ENCODE data around the gene SPHK2.

DNA sequence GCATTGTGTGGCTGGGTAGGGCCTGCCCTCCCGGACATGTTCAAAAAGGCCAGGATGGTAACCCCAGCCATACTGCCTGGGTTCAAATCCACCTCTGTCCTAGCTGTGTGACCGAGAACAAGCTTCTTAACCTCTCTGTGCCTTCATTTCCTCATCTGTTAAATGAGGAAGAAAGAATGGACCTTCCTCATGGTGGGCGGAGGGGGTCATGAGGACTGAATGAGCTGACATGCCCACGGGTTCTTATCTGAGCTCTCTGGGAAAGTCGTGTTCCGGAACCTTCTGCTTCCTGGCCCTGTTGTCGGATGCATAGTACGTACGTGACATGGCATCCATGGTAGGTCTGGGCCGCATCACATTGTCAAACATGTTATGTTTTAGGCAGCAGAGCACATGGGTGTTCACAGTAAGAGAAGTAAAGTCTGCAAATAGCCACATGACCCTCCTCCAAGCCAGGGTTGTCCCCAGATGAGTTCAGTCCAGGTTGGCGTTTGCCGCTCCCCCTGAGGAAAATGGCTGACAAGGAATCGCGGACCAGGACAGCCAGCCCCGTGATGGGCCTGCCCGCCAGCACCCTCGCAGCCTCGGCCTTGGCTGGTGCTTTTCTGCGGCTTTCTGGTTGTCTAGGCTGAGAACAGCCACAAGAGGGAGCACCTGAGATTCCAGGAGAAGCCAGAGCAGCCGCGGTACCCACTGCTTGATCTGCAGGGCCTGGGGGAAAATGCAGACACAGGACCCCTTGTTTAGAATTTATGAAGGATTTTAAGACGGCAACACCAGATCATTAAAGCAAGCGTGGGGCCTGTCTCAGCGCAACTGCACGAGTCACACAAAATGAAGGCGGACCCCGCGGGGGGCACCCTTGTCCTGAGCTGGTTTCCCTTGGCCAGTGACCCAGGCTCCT lies 55.9 kb downstream of the SPHK2 start:
- TF ChIP-seq POLR2A (IDR thresholded peaks at IDR 0.05; ENCODE audit: low read depth, low read length) = no peak
- TF ChIP-seq POLR2AphosphoS5 (IDR thresholded peaks at IDR 0.05; ENCODE audit: low read depth, low read length) = no peak
- TF ChIP-seq POU2F2 (IDR thresholded peaks at IDR 0.05; ENCODE audit: low read depth, low read length) = no peak
- no peak for TF ChIP-seq TAF1 (IDR thresholded peaks at IDR 0.05; ENCODE audit: low read depth, low read length)
- TF ChIP-seq PAX5 (IDR thresholded peaks at IDR 0.05; ENCODE audit: insufficient read depth, low read length, severe bottlenecking) = no peak
